ENCODE data around the gene TAF4B.
"Not testable (repeated sequence)": the region's sequence is repeated elsewhere in the genome, so short reads cannot be mapped to it uniquely, and the experiment has no call there.

TAF4B gene

GRCh38 chr18:26432651-26433424 is 206.6 kb downstream of the TAF4B start:
- DNase-seq = no peak

GRCh38 chr18:26434887-26435286 is 208.6 kb downstream of the TAF4B start:
- no peak for DNase-seq

GRCh38 chr18:26435415-26436095 is 209.3 kb downstream of the TAF4B start:
- no peak for DNase-seq

- DNase-seq = no peak
Measured at GRCh38 chr18:26436176-26437051, 210.2 kb downstream of the TAF4B start.

GRCh38 chr18:26437634-26438033 is 211.4 kb downstream of the TAF4B start:
- not testable (repeated sequence) for DNase-seq

GRCh38 chr18:26438980-26439379 is 212.7 kb downstream of the TAF4B start:
- no peak for DNase-seq

- DNase-seq = no peak
Measured at GRCh38 chr18:26439537-26439936, 213.3 kb downstream of the TAF4B start.

- no peak for DNase-seq
Measured at GRCh38 chr18:26440644-26441043, 214.4 kb downstream of the TAF4B start.
